Measurements from ENCODE around the gene CACNA1D.
"Not testable (repeated sequence)": the region's sequence is repeated elsewhere in the genome, so short reads cannot be mapped to it uniquely, and the experiment has no call there.

The CACNA1D gene

GRCh38 chr3:53659996-53660395, 165.6 kb downstream of the CACNA1D start:
- DNase-seq, result no peak

GRCh38 chr3:53661480-53661879, 167.1 kb downstream of the CACNA1D start:
- no peak for DNase-seq

- not testable (repeated sequence) for DNase-seq
These were observed 170.4 kb downstream of the CACNA1D start for GRCh38 chr3:53664812-53665211.

DNA sequence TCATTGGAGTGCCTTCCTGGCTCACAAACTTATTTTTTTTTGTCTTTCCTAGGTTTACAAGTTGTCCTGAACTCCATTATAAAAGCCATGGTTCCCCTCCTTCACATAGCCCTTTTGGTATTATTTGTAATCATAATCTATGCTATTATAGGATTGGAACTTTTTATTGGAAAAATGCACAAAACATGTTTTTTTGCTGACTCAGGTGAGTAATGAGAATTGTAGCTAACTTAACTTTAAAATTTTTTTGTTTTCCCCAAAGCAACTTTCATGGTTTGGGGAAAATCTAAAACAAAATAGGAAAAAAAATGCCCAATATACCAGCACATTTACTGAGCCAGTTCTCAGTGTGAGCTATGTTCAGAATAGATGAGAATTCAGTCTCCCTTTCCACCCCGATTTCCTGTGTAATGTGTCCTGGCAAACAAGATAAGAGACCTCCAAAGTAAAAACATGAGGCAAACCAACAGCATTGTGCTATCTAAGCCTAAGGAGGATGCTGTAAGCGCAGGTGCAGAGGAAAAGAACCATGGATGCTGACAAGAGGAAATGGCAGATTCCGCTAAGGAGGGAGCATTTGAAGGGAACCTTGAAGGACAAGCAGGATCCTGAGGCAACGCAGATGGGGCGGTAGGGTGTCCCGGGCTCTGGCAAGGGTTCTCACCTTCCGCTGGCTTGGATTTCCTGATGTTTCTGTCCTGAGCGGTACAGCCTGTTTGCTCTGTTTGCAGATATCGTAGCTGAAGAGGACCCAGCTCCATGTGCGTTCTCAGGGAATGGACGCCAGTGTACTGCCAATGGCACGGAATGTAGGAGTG, 171.4 kb downstream of the CACNA1D start:
- DNase-seq, result no peak

GRCh38 chr3:53668872-53669271, 174.5 kb downstream of the CACNA1D start:
- DNase-seq, result no peak

DNA sequence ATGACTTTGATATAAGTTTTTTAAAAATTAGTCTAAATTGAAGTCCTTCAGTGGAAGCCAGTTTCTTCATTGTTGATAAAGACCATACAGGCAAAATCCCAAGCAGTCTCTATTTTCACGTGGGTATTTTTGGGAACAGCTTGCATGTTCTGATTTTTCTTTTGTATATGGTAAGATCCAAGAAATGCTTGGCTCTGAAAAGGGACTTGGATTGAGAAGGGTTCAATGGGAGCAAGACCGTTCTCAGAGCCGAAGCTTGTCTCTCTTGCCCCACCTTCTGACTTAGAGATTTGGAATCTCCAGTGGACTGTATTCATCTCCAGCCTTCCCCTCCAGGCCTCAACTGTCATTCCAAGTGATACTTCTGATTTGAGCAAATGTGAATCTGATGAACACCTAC, 176.3 kb downstream of the CACNA1D start:
- DNase-seq, result no peak

GRCh38 chr3:53671192-53671960, 177.0 kb downstream of the CACNA1D start:
- no peak for DNase-seq

DNA sequence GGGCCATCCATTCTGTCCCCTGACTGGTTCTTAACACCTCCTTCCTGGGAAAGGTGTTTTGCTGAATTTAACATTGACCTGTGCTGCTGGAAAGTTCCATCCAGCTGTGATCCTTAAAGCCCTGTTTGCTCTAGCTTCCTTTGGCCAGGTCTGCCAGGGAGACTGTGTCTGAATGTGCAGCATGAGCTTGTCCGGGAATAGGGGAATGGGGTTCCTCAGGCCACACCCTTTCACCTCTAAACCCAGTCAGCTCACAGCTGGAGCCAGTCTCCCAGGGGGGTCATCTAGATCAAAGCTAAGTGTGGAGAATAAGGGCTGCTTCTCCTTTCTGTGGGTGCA, 177.5 kb downstream of the CACNA1D start:
- DNase-seq, result peak; percentile 53

DNA sequence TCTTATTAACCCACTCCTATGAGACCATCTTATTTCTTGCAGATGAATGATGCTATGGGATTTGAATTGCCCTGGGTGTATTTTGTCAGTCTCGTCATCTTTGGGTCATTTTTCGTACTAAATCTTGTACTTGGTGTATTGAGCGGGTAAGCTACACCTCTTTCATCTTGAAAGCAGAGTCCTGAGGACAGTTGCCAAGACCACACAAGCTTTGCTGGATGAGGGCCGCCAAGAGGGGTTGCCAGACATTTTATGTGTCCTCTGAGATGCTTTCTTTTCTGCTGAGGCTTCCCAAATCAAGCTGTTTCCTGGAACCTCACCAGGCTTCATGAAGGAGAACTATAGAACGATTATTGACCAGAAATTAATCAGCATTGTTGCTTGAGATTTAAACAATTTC, 178.6 kb downstream of the CACNA1D start:
- peak; percentile 75 for DNase-seq

- DNase-seq, result peak; percentile 48
These were observed 179.4 kb downstream of the CACNA1D start for GRCh38 chr3:53673722-53674350.

- DNase-seq, result no peak
These were observed 180.2 kb downstream of the CACNA1D start for GRCh38 chr3:53674582-53674981.

DNA sequence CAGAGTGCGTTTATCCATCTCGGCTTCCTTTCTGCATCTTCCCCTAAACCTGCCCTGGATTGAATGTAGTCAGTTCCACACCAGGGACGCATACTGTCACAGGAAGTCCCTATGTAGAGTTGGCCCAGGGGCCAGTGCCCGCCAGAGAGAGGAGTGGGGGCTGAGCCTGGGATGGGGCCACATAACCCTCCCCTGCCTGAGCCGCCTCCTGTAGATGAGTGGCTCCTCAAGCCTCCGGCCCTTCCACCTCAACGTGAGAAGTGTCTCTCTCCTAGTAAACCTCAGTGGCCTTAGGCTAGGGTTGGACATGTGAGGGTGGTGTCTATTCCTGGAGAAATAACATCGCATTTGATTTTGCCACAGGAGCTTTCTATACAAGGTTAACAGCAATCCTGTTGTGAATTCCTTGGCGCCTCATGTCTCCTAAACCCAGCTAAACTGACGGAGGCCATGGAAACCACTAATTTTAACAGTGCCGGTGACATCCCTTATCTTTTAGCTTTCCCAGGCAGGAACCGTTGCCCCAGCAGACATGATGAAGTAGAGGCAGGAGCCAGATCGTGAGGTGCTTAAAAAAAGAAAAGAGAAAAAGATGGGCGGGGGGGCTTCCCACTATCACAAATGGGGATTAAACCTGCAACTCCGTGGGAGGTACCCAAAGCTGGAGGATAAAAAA, 180.7 kb downstream of the CACNA1D start:
- no peak for DNase-seq

- DNase-seq, result no peak
These were observed 181.5 kb downstream of the CACNA1D start for GRCh38 chr3:53675942-53676341.

DNA sequence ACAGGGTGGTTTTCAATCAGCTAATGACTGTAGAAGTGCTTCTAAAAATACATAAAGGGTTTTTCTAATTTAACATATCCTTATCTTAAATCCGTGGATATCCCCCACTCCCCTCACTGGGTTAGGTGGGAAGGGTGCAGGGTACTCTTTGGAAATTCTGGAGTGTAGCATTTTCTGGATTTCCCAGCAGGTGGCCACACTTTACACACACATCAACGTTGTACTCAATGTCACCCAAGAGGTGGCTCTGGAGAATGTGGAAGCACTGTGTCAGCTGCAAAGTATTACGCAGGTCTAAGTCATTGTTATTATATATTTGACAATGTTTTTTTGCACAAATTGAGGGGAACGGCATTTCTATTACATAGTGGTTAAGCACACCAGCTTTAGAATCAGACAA, 183.0 kb downstream of the CACNA1D start:
- no peak for DNase-seq

DNA sequence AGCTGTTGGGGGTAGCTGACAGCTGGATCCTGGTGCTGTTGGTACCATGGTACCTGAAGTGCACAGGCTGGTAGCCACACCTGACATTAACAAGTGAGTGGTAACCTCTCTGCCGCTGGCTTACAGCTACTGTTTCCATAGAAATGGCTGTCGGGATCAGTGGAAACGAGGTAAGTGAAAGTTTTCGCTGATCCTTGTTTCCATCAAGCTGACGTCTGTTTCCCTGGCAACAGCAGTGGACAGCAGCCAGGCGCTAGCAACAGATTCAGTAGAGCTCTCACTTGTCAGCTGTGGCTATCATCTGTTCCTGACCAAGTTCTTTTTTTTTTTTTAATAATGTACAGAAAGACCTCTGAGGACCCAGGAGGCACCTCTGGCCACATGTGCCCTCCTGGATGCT, 185.6 kb downstream of the CACNA1D start:
- DNase-seq, result peak; percentile 86

- DNase-seq, result no peak
These were observed 188.4 kb downstream of the CACNA1D start for GRCh38 chr3:53682807-53683206.

DNA sequence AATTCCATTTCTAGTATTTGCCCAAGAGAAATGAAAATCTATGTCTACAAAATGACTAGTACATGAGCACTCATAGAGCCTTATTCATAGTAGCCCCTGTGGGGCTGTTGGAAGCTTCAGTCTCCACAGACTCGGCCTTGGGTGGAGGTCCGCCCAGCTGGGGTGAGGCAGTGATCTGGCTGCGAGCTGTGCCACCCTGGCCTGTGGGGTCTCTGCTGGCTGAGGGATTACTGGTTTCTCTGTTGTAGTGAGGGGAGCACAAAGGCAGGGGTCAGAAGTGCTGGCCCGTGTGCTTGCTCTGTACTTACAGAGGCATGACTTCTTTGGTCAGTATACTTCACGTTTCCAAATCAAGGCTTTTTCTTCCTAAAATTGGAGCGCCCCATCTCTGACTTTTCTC, 193.7 kb downstream of the CACNA1D start:
- no peak for DNase-seq

- no peak for DNase-seq
These were observed 194.6 kb downstream of the CACNA1D start for GRCh38 chr3:53688989-53689388.

GRCh38 chr3:53689681-53690080, 195.3 kb downstream of the CACNA1D start:
- DNase-seq, result no peak

- no peak for DNase-seq
These were observed 196.1 kb downstream of the CACNA1D start for GRCh38 chr3:53690521-53690920.

GRCh38 chr3:53691349-53691748, 196.9 kb downstream of the CACNA1D start:
- DNase-seq, result no peak

- DNase-seq, result no peak
These were observed 197.5 kb downstream of the CACNA1D start for GRCh38 chr3:53691885-53692284.

DNA sequence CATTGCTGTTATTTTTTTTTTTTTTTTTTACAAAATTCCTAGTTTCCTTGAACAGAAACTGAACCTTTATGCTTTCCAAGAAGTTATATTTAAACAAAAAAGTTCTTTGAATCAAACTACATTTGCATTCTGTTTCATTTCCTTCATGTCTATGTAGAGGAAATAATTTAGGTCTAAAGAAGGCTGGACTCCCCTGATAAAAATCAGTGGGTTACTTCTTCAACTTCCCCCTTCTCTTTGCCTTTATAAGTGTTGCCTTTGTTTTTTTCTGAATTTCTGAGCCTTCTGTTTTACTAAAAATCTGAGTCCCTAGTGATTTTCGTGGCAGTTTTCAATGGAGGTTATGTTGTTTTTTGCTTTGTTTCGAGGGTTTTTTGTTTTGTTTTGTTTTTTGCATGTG, 199.0 kb downstream of the CACNA1D start:
- no peak for DNase-seq
